Stimulated activated CD4-positive, alpha-beta T cell treated with anti-CD3 and anti-CD28 coated beads, TNF-alpha, amount 100 ng/mL, for 24 hours (primary cell): ENCODE results near the gene RGMB.

ENCODE experiments used
- DNase-seq, 3 experiments: peaks; one replicate each; pipeline ENCODE4 v3.0.0-alpha.2; 2020; ENCODE audit warnings: low read depth in 3 of 3

RGMB gene

GRCh38 chr5:98827161-98827560 is 53.7 kb downstream of the RGMB start:
- DNase-seq, result no peak

- DNase-seq, result no peak
Measured at GRCh38 chr5:98827588-98828284, 54.3 kb downstream of the RGMB start.

GRCh38 chr5:98836175-98836574 is 62.7 kb downstream of the RGMB start:
- DNase-seq, result no peak

GRCh38 chr5:98839469-98840383 is 66.3 kb downstream of the RGMB start:
- DNase-seq, result no peak

- DNase-seq, result no peak
Measured at GRCh38 chr5:98840946-98841345, 67.5 kb downstream of the RGMB start.

- no peak for DNase-seq
Measured at GRCh38 chr5:98843481-98843880, 70.0 kb downstream of the RGMB start.

- DNase-seq, result no peak
Measured at GRCh38 chr5:98844865-98845264, 71.4 kb downstream of the RGMB start.

GRCh38 chr5:98845878-98846277 is 72.4 kb downstream of the RGMB start:
- DNase-seq, result no peak
